Neutrophil (primary cell): ENCODE data around the gene CLMP.

Experiments used
- H3K27ac ChIP-seq: fragments of 200-600 bp; sonication (generic); 2 replicates; pipeline ENCODE4 v1.5.1; 2016; ENCODE audit warnings: mild to moderate bottlenecking, moderate library complexity
- H3K27me3 ChIP-seq: fragments of 200-600 bp; sonication (generic); 2 replicates; pipeline ENCODE4 v1.6.0; 2016; ENCODE audit warnings: mild to moderate bottlenecking
- H3K36me3 ChIP-seq: fragments of 200-600 bp; sonication (generic); 2 replicates; pipeline ENCODE4 v1.5.1; 2017
- H3K4me1 ChIP-seq, 2 experiments: fragments of 200-600 bp in 1 of 2; sonication (generic) in 1 of 2; 1 replicate in 1 of 2; 2 replicates in 1 of 2; pipeline versions ENCODE4 v1.5.1 to v1.6.1; 2013 to 2016; ENCODE audit warnings: low read depth in 1 of 2, low read length in 1 of 2, mild to moderate bottlenecking in 1 of 2, moderate library complexity in 1 of 2; ENCODE audit not compliant: control insufficient read depth in 1 of 2, insufficient read depth in 1 of 2
- H3K4me3 ChIP-seq, 2 experiments: fragments of 200-600 bp in 1 of 2; sonication (generic) in 1 of 2; 1 replicate in 1 of 2; 2 replicates in 1 of 2; pipeline ENCODE4 v1.5.1; 2013 to 2016; ENCODE audit warnings: low read depth in 1 of 2, low read length in 1 of 2, mild to moderate bottlenecking in 1 of 2, moderate library complexity in 1 of 2
- H3K9me3 ChIP-seq: fragments of 200-600 bp; sonication (generic); 2 replicates; pipeline ENCODE4 v1.5.1; 2016
- TF ChIP-seq, protein P1 (sequence below): fragments of 200-600 bp; sonication (generic); IDR thresholded peaks from 2 replicates; pipeline ENCODE4 v1.5.1; 2016; ENCODE audit warnings: antibody characterized with exemption

The CLMP gene

DNA sequence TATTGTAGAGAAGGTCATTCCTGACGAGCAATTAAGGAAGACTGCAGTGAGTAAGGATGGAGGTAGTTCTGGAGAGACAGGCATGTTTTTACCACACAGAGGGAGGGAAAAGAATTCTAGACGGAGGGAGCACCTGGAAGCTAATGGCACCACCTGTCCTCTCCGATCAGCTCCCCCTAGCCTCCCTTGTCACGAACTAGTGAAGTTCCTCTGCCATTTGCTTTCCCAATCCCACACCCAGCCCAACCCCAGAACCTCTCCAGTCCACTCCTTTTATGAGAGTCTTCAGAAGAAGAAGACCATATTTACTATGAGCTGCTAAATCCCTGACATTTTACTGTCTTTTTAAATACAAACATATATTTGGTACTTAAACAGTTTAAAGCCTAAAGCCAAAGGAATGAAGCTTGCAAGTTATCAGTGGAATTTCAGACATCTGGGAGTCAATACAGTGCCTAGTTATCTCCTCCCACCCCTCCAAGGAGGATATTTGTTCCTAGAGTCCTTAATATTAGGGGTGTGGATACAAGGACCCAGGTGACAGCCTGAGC, 87.0 kb downstream of the CLMP start:
- H3K4me1 ChIP-seq, result peaks cover 11 to 13% of the 10 kb centered on the region in 2 experiments
- H3K27ac ChIP-seq, result no peak overlapping the region
- no peaks in the 10 kb centered on the region for H3K9me3 ChIP-seq
- no peaks in the 10 kb centered on the region for H3K27me3 ChIP-seq
- H3K4me3 ChIP-seq, result no peak overlapping the region
- TF ChIP-seq, protein P1, sequence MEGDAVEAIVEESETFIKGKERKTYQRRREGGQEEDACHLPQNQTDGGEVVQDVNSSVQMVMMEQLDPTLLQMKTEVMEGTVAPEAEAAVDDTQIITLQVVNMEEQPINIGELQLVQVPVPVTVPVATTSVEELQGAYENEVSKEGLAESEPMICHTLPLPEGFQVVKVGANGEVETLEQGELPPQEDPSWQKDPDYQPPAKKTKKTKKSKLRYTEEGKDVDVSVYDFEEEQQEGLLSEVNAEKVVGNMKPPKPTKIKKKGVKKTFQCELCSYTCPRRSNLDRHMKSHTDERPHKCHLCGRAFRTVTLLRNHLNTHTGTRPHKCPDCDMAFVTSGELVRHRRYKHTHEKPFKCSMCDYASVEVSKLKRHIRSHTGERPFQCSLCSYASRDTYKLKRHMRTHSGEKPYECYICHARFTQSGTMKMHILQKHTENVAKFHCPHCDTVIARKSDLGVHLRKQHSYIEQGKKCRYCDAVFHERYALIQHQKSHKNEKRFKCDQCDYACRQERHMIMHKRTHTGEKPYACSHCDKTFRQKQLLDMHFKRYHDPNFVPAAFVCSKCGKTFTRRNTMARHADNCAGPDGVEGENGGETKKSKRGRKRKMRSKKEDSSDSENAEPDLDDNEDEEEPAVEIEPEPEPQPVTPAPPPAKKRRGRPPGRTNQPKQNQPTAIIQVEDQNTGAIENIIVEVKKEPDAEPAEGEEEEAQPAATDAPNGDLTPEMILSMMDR, result no peak
- H3K36me3 ChIP-seq, result no peaks in the 10 kb centered on the region

DNA sequence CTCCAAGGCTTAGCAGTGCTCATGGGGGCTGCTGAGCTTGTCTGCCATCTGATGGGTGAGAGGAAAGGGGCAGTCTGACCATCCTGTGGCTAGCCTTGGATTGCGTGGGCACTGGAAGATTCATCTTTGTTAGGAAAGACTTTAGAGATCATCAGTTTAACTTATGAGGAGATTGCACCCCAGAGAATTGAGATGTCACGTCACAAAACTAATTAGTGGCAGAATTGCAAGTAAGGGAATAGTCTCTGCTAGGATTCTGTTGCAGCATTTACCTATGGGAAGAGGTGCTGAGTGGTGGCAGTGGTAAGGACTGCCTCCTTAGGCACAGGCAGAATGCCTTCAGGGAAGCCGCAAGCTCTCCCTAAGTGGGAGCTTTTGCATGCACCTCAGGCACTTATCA, 90.4 kb downstream of the CLMP start:
- Histone ChIP-seq H3K9me3 (no peaks in the 10 kb centered on the region), H3K36me3 (no peaks in the 10 kb centered on the region), H3K27ac (no peak overlapping the region), H3K4me3 (no peak overlapping the region), H3K4me1 (no peaks in the 10 kb centered on the region), H3K27me3 (no peaks in the 10 kb centered on the region)
- TF ChIP-seq, protein P1, result no peak

DNA sequence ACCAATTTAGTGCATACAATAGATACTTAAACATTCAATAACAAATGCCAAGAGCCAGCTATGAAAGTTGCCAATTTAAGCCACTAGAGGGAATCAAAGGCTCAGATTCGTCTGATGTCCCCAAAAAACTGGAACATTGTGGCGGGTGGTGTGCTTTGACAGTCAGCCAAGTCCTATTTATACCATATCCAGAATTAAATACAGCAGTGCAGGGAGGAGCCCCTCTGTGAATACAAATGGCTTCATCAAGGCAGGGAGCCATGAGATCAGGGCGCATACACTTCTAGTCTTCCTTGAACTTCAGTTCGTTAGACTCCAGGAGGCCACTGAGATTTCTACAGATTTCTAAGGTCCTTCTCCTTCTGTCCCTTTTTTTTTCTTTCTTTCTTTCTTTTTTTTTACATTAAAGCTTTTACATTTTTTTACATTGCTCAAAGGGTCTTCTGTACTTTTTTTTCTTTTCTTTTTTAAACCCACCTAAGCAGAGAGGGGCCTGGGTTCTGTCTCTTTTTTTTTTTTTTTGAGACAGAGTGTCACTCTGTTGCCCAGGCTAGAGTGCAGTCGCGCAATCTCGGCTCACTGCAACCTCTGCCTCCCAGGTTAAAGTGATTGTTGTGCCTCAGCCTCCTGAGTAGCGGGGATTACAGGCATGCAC, 91.6 kb downstream of the CLMP start:
- Histone ChIP-seq H3K27ac (no peak overlapping the region), H3K4me3 (no peak overlapping the region), H3K4me1 (no peaks in the 10 kb centered on the region), H3K36me3 (no peaks in the 10 kb centered on the region), H3K9me3 (no peaks in the 10 kb centered on the region), H3K27me3 (no peaks in the 10 kb centered on the region)
- TF ChIP-seq, protein P1, result no peak

DNA sequence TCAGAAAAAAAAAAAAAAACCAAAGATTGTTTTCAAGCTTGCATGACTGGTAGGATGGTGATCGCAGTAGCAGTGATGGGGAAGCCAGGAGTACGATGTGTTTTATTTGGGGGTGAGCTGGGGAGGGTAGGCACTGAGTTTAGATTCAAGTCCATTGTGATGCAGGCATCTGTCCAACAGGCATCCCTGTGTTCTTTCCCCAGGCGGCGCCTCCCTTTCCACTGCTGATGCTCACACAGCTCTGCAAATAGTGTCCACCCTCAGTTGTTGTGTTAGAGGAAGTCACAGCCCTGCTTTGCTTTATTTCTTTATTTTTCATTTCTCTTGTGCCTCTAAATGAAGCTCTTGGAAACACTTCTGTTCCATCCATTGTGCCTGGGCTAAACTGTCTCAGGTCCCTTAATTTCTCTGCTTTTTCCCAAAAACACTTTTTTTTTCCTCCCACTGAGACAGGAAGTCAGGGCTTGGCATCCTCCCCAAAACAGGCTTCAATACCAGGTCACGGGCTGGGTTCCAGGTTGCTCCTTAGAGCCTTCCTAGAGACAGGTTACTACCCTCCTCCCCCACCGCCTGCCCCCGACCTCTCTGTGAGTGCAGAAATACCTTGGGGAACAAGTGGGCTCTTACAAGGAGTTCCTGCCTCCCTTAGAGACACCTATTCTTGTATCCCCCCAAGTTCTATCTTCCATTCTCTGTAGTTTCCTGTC, 94.5 kb downstream of the CLMP start:
- H3K4me1 ChIP-seq, result no peaks in the 10 kb centered on the region
- no peaks in the 10 kb centered on the region for H3K36me3 ChIP-seq
- H3K9me3 ChIP-seq, result no peaks in the 10 kb centered on the region
- no peak overlapping the region for H3K4me3 ChIP-seq
- H3K27me3 ChIP-seq, result no peaks in the 10 kb centered on the region
- H3K27ac ChIP-seq, result no peak overlapping the region
- TF ChIP-seq, protein P1, result no peak

DNA sequence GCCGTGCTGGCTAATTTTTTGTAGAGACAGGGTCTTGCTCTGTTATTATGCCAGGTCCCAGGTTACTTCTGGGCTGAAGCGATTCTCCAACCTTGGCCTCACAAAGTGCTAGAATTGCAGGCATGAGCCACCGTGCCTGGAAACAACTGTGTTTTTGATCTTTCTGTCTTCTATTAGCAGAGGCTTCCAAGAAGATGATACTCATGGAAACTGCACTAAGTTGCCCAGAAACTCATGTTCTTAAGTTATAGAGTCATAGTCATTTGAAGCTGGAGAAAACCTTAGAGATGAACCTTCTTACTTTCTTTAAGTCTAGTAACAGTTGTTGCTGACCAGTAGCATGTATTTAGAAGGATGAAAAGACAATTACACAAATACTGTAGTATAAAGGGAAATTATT, 96.1 kb downstream of the CLMP start:
- H3K36me3 ChIP-seq, result no peaks in the 10 kb centered on the region
- TF ChIP-seq, protein P1, result no peak
- no peaks in the 10 kb centered on the region for H3K9me3 ChIP-seq
- H3K4me1 ChIP-seq, result no peaks in the 10 kb centered on the region
- H3K27me3 ChIP-seq, result no peaks in the 10 kb centered on the region
- no peak overlapping the region for H3K27ac ChIP-seq
- H3K4me3 ChIP-seq, result no peak overlapping the region
